Chondrocyte (in vitro differentiated cells): ENCODE data around the gene TTC1. TPM values are rescaled to one million over a fixed set of nuclear protein-coding genes. Genes with fewer than 3 reads are reported as not detected.

ENCODE experiments used
- DNase-seq: peaks from one replicate; pipeline ENCODE4 v3.0.0; 2021; ENCODE audit warnings: mixed read lengths, low spot score
- H3K27ac Mint-ChIP-seq: one replicate; pipeline ENCODE4 v1.8.0; 2021; ENCODE audit warnings: mild to moderate bottlenecking, moderate library complexity, mixed read lengths; ENCODE audit not compliant: unreplicated experiment
- H3K27me3 Mint-ChIP-seq: 2 replicates; pipeline ENCODE4 v1.8.0; 2021; ENCODE audit warnings: low read depth, mixed read lengths
- H3K36me3 Mint-ChIP-seq: 2 replicates; pipeline ENCODE4 v1.8.0; 2021; ENCODE audit warnings: low read depth, mixed read lengths
- H3K4me1 Mint-ChIP-seq: 2 replicates; pipeline ENCODE4 v1.8.0; 2021; ENCODE audit warnings: low read depth, mild to moderate bottlenecking, mixed read lengths
- H3K4me3 Mint-ChIP-seq: one replicate; pipeline ENCODE4 v1.8.0; 2021; ENCODE audit warnings: mild to moderate bottlenecking, moderate library complexity, mixed read lengths; ENCODE audit not compliant: unreplicated experiment
- H3K9me3 Mint-ChIP-seq: 2 replicates; pipeline ENCODE4 v1.8.0; 2021; ENCODE audit warnings: low read depth, mixed read lengths
- CTCF ChIP-seq: fragments of 200-600 bp; sonication (generic); IDR thresholded peaks from 2 replicates; pipeline ENCODE4 v1.5.0; 2021; ENCODE audit warnings: antibody characterized with exemption, mild to moderate bottlenecking, moderate library complexity
- total RNA-seq: library from RNA; stranded (reverse); gene quantifications from 3 replicates; pipeline ENCODE4 v1.2.1, GENCODE V29; 2021

Gene TTC1
- total RNA-seq, 1 donor from 2014 or later: 41.1 TPM

- H3K4me3 Mint-ChIP-seq: no peak overlapping the region
- H3K27ac Mint-ChIP-seq: no peak overlapping the region
- no peak for TF ChIP-seq CTCF
- no peaks in the 10 kb centered on the region for H3K27me3 Mint-ChIP-seq
- H3K4me1 Mint-ChIP-seq: peaks cover 17% of the 10 kb centered on the region
- peaks cover 7% of the 10 kb centered on the region for H3K36me3 Mint-ChIP-seq
- DNase-seq: no peak
- H3K9me3 Mint-ChIP-seq: no peaks in the 10 kb centered on the region
Observed at GRCh38 chr5:160108124-160108523, 99.2 kb downstream of the TTC1 start.

Other genes with a start within 250 kb of the TTC1 start
- gene ADRA1B, start 92.7 kb upstream of the TTC1 start, total RNA-seq: 0.72 to 2.9 TPM (median 1.1 TPM) in 3 replicates
- gene PWWP2A, start 110.3 kb downstream of the TTC1 start, total RNA-seq: 14.1 to 20.8 TPM (median 18.5 TPM) in 3 replicates
- not detected in 3 replicates for gene FABP6, start 220.4 kb downstream of the TTC1 start, total RNA-seq